Neuronal stem cell (in vitro differentiated cells): ENCODE data around the gene C11orf52. TPM values are rescaled to one million over a fixed set of nuclear protein-coding genes. Genes with fewer than 3 reads are reported as not detected.

Source experiments
- small RNA-seq: library from polyadenylated mRNA; stranded (forward); fragments of <200 nt; extraction: miRNeasy Mini kit (QIAGEN cat#:217004); gene quantifications from one replicate; pipeline ENCODE3, GENCODE V24; 2013; ENCODE audit not compliant: insufficient read depth

Gene C11orf52

Small RNAs within 50 kb of the gene (small RNA-seq; reads per million reads assigned to genes)
- gene C11orf52 (not detected), gene RNA5SP351 (not detected), gene RPL37AP8 (not detected)
